Common myeloid progenitor, CD34-positive (primary cell): ENCODE data around the gene RANGRF.

Source experiments
- CTCF ChIA-PET: fragments of 350-600 bp; sonication (Branson Sonifier 250); formaldehyde crosslinking; loops from one replicate; lab custom pipeline; 2021; ENCODE audit warnings: antibody characterized with exemption; lab: Charles Lee
- POLR2A ChIA-PET: fragments of 350-600 bp; sonication (Branson Sonifier 250); formaldehyde crosslinking; loops from one replicate; lab custom pipeline; 2021; ENCODE audit warnings: antibody characterized with exemption; lab: Charles Lee
- DNase-seq, 3 donors: peaks; one replicate each; pipeline versions ENCODE4 v3.0.0 to v3.0.0-alpha.2; 2013
- H3K27ac ChIP-seq, 2 experiments: 1 replicate in 1 of 2; 2 replicates in 1 of 2; pipeline ENCODE4 v1.7.0; 2013; ENCODE audit warnings: inconsistent platforms in 2 of 2, low read length in 2 of 2, mild to moderate bottlenecking in 2 of 2, low read depth in 1 of 2, moderate library complexity in 1 of 2; ENCODE audit not compliant: severe bottlenecking in 2 of 2, insufficient read depth in 1 of 2, poor library complexity in 1 of 2
- H3K27me3 ChIP-seq, 5 experiments: replicated peaks in 2 of 5; 1 replicate in 3 of 5; 2 replicates in 2 of 5; pipeline versions ENCODE4 v1.6.1 to v1.7.0; 2013; ENCODE audit warnings: low read length in 4 of 5, mild to moderate bottlenecking in 2 of 5, moderate library complexity in 2 of 5, inconsistent platforms in 1 of 5; ENCODE audit not compliant: insufficient read depth in 5 of 5, control insufficient read depth in 4 of 5
- H3K36me3 ChIP-seq, 4 experiments: 1 replicate in 2 of 4; 2 replicates in 2 of 4; pipeline versions ENCODE4 v1.6.1 to v1.7.0; 2013; ENCODE audit warnings: low read length in 3 of 4, control low read depth in 1 of 4, mild to moderate bottlenecking in 1 of 4; ENCODE audit not compliant: control insufficient read depth in 4 of 4, insufficient read depth in 4 of 4
- H3K4me1 ChIP-seq, 4 experiments: 1 replicate in 3 of 4; 2 replicates in 1 of 4; pipeline versions ENCODE4 v1.6.1 to v1.7.1; 2013; ENCODE audit warnings: low read length in 3 of 4, mild to moderate bottlenecking in 3 of 4, control low read depth in 1 of 4, inconsistent platforms in 1 of 4, moderate library complexity in 1 of 4; ENCODE audit not compliant: control insufficient read depth in 4 of 4, insufficient read depth in 4 of 4; ENCODE audit errors: control extremely low read depth in 1 of 4
- H3K4me3 ChIP-seq, 7 experiments: 1 replicate in 4 of 7; 2 replicates in 3 of 7; pipeline versions ENCODE4 v1.5.1 to v1.7.0; 2013; ENCODE audit warnings: mild to moderate bottlenecking in 7 of 7, low read length in 6 of 7, moderate library complexity in 6 of 7, inconsistent platforms in 2 of 7, low read depth in 2 of 7, control low read depth in 1 of 7; ENCODE audit not compliant: insufficient read depth in 4 of 7, control insufficient read depth in 1 of 7; ENCODE audit errors: extremely low read depth in 1 of 7
- H3K9me3 ChIP-seq, 5 experiments: 1 replicate in 4 of 5; 2 replicates in 1 of 5; pipeline versions ENCODE4 v1.6.1 to v1.7.1; 2013; ENCODE audit warnings: low read length in 4 of 5, mild to moderate bottlenecking in 2 of 5, inconsistent platforms in 1 of 5, low read depth in 1 of 5, moderate library complexity in 1 of 5; ENCODE audit not compliant: control insufficient read depth in 4 of 5, insufficient read depth in 2 of 5; ENCODE audit errors: control extremely low read depth in 1 of 5
- WGBS: methylation state at CpG from one replicate; pipeline ENCODE4 v1.1.5; 2013; ENCODE audit not compliant: insufficient coverage; 5-methylcytosine and 5-hydroxymethylcytosine counted together

RANGRF gene

GRCh38 chr17:8264320-8264719 lies 24.1 kb upstream of the RANGRF start:
- Histone ChIP-seq H3K36me3 (peaks cover 11 to 90% (median 64%) of the 10 kb centered on the region in 4 experiments), H3K27ac (no peak overlapping the region), H3K4me3 (no peak overlapping the region), H3K9me3 (no peaks in the 10 kb centered on the region), H3K4me1 (no peaks in the 10 kb centered on the region), H3K27me3 (no peaks in the 10 kb centered on the region)
- CTCF ChIA-PET, result interaction anchor here (0.9 to 1.6 kb wide), 3 partner anchors 10 to 71 kb away, joined by 3 to 5 read pairs (median 4); partner anchors contain the start of gene SLC25A35
- 100% methylated on average over 7 of the region's 10 CpGs for whole genome bisulfite sequencing
- no peak for DNase-seq
- POLR2A ChIA-PET, result no interaction called here

GRCh38 chr17:8264836-8265542 lies 23.5 kb upstream of the RANGRF start:
- CTCF ChIA-PET, result interaction anchor here (1.6 to 2.2 kb wide), 2 partner anchors 11 to 31 kb away, joined by 5 read pairs; partner anchors contain the start of gene SLC25A35

GRCh38 chr17:8266648-8267479 lies 21.6 kb upstream of the RANGRF start:
- ChIA-PET CTCF (interaction anchor here (2.2 kb wide), 1 partner anchor 29 kb away, joined by 5 read pairs; the partner anchor contains the start of gene SLC25A35), POLR2A (interaction anchor here (0.6 kb wide), 1 partner anchor 134 kb away, joined by 3 read pairs; no protein-coding TSS in a partner anchor)
- over 99% methylated on average over 21 of the region's 29 CpGs for WGBS
- Histone ChIP-seq H3K4me3 (no peak overlapping the region), H3K4me1 (no peaks in the 10 kb centered on the region), H3K36me3 (peaks cover 11 to 86% (median 69%) of the 10 kb centered on the region in 4 experiments), H3K27me3 (no peaks in the 10 kb centered on the region), H3K27ac (no peak overlapping the region), H3K9me3 (no peaks in the 10 kb centered on the region)
- no peak for DNase-seq

More at GRCh38 chr17:8264836-8265542, 23.5 kb upstream of the RANGRF start:
- H3K27ac ChIP-seq, result no peak overlapping the region
- no peaks in the 10 kb centered on the region for H3K9me3 ChIP-seq
- POLR2A ChIA-PET, result interaction anchor here (0.7 kb wide), 1 partner anchor 30 kb away, joined by 3 read pairs; the partner anchor contains the start of gene SLC25A35
- no peaks in the 10 kb centered on the region for H3K27me3 ChIP-seq
- WGBS, result 98% methylated on average over 16 of the region's 18 CpGs
- H3K36me3 ChIP-seq, result peaks cover 11 to 87% (median 67%) of the 10 kb centered on the region in 4 experiments
- H3K4me1 ChIP-seq, result no peaks in the 10 kb centered on the region
- H3K4me3 ChIP-seq, result no peak overlapping the region
- no peak for DNase-seq

- H3K27ac ChIP-seq, result no peak overlapping the region
- WGBS, result 97% methylated on average over 8 of the region's 13 CpGs
- no peak overlapping the region for H3K4me3 ChIP-seq
- ChIA-PET POLR2A (interaction anchor here (0.6 kb wide), 1 partner anchor 135 kb away, joined by 3 read pairs; no protein-coding TSS in a partner anchor), CTCF (no interaction called here)
- H3K36me3 ChIP-seq, result peaks cover 11 to 80% (median 66%) of the 10 kb centered on the region in 4 experiments
- no peaks in the 10 kb centered on the region for H3K9me3 ChIP-seq
- H3K27me3 ChIP-seq, result no peaks in the 10 kb centered on the region
- H3K4me1 ChIP-seq, result no peaks in the 10 kb centered on the region
- DNase-seq, result no peak
Observed at GRCh38 chr17:8267480-8268147, 20.9 kb upstream of the RANGRF start.

- Histone ChIP-seq H3K4me1 (no peaks in the 10 kb centered on the region), H3K9me3 (no peaks in the 10 kb centered on the region), H3K36me3 (peaks cover 4 to 70% (median 58%) of the 10 kb centered on the region in 4 experiments), H3K27me3 (no peaks in the 10 kb centered on the region), H3K4me3 (no peak overlapping the region), H3K27ac (no peak overlapping the region)
- DNase-seq, result no peak
- ChIA-PET CTCF (interaction anchor here (1.9 kb wide), 1 partner anchor 27 kb away, joined by 7 read pairs; the partner anchor contains the start of gene SLC25A35), POLR2A (interaction anchor here (0.8 kb wide), 1 partner anchor 26 kb away, joined by 3 read pairs; the partner anchor contains the start of gene SLC25A35)
- 96% methylated on average over 22 of the region's 29 CpGs for WGBS
Observed at GRCh38 chr17:8268550-8269298, 19.7 kb upstream of the RANGRF start.

GRCh38 chr17:8272421-8272820 lies 16.0 kb upstream of the RANGRF start:
- POLR2A ChIA-PET, result no interaction called here
- H3K9me3 ChIP-seq, result no peaks in the 10 kb centered on the region
- peaks cover 2 to 39% (median 26%) of the 10 kb centered on the region in 4 experiments for H3K36me3 ChIP-seq
- CTCF ChIA-PET, result interaction anchor here (1.6 kb wide), 1 partner anchor 11 kb away, joined by 4 read pairs; no protein-coding TSS in a partner anchor
- H3K4me3 ChIP-seq, result no peak overlapping the region
- 100% methylated on average over 1 of the region's 1 CpG for WGBS
- H3K27me3 ChIP-seq, result no peaks in the 10 kb centered on the region
- H3K4me1 ChIP-seq, result no peaks in the 10 kb centered on the region
- DNase-seq, result no peak
- H3K27ac ChIP-seq, result no peak overlapping the region
